Esophagus muscularis mucosa (tissue), 3 donors: ENCODE measurements around the gene MX2.

Source experiments
- POLR2A ChIP-seq: fragments of 450-650 bp; IDR thresholded peaks from one replicate; pipeline ENCODE4 v1.6.1; 2017; ENCODE audit warnings: antibody characterized with exemption, moderate library complexity, mild to moderate bottlenecking, low read depth
- POLR2AphosphoS5 ChIP-seq, 2 donors: sonication (generic); formaldehyde crosslinking; IDR thresholded peaks; one replicate each; pipeline ENCODE4 v1.6.1; 2017; ENCODE audit warnings: antibody characterized with exemption in 2 of 2
- TF ChIP-seq, protein P1 (sequence below), 3 experiments: fragments of 200-600 bp in 2 of 3; fragments of 450-650 bp in 1 of 3; sonication (generic) in 2 of 3; IDR thresholded peaks; one replicate each; pipeline ENCODE4 v1.5.1; 2017 to 2019; ENCODE audit warnings: antibody characterized with exemption in 3 of 3, mild to moderate bottlenecking in 2 of 3, moderate library complexity in 1 of 3

DNA sequence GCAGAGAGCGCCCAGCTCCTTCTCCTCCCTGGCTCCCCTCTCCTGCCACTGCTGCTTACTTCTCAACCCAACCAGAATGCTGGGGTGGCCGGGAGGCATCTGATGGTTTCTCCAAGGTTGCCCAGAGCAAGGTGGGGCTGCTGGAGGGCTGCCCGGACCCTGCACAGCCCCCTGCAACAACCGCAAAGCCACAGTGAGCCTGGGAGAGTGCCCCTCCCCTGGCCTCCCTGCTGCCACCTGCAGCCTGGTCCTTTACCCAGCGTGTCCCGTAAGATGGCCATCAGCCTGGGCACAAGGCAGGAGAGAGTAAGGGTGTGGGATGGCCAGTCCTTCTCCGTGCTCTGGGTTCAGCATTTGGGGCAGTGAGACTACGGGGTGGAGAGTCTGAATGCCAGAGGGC is 17.0 kb downstream of the MX2 start:
- TF ChIP-seq, protein P1, sequence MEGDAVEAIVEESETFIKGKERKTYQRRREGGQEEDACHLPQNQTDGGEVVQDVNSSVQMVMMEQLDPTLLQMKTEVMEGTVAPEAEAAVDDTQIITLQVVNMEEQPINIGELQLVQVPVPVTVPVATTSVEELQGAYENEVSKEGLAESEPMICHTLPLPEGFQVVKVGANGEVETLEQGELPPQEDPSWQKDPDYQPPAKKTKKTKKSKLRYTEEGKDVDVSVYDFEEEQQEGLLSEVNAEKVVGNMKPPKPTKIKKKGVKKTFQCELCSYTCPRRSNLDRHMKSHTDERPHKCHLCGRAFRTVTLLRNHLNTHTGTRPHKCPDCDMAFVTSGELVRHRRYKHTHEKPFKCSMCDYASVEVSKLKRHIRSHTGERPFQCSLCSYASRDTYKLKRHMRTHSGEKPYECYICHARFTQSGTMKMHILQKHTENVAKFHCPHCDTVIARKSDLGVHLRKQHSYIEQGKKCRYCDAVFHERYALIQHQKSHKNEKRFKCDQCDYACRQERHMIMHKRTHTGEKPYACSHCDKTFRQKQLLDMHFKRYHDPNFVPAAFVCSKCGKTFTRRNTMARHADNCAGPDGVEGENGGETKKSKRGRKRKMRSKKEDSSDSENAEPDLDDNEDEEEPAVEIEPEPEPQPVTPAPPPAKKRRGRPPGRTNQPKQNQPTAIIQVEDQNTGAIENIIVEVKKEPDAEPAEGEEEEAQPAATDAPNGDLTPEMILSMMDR (IDR thresholded peaks at IDR 0.05), result no peak
- TF ChIP-seq POLR2A, result no peak
- TF ChIP-seq POLR2AphosphoS5 (IDR thresholded peaks at IDR 0.05), result no peak
